Measurements from ENCODE around the gene CDCA4. TPM values are rescaled to one million over a fixed set of nuclear protein-coding genes. Genes with fewer than 3 reads are reported as not detected.

Gene CDCA4
- total and polyA plus RNA-seq, 10 of the 15 experiments (the other 5 are each of a cell fraction or from before 2014, with no cell fraction given) = 10.4 to 64.0 (median 52.1) TPM

DNA sequence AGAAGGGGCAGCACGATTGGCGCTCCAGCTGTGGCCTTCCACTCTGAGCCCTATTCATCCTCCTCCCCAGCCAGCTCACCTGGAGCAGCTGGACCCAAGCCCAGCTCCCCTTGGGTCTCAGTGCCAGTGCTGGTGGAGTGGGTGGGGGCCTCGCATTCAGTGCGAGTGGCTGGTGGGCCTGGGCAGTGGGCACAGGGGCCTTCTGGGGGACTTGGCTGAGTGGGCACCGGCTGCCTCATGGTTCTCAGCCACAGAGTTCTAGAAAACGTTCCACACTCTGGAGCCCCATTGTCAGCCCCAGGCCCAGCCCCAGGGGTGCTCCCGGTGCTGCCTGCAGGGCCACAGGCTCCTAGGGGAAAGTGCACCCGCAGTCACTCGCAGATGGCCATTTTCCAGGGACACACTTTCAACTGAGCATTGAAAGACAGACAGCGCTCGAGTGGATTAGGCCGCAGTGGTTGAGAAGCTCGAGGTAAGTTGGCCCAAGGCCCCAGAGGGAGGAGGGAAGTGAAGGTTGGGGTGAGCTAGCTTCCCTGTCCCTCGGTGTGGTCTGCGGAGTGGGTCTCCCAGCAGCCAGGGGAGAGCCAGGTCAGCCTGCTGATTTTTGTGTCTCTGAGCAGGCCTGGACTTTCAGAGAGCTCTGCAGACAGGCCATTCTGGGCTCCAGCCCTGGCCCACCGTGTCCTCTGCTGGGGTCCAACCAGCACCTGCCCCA is 31.5 kb downstream of the CDCA4 start:
- WGBS (ENCODE audit: insufficient coverage, insufficient replicate concordance, low lambda C conversion rate, missing lambda C conversion rate) = 66% methylated on average over 16 of the region's 16 CpGs
- CTCF ChIA-PET = interaction anchor here (0.5 to 1.8 kb wide), 3 partner anchors 16 to 55 kb away, joined by 3 to 4 read pairs (median 3); no protein-coding TSS in a partner anchor
- Histone ChIP-seq H3K9ac (ENCODE audit: control insufficient read depth, insufficient read depth, low read length) (no peak overlapping the region), H2AFZ (ENCODE audit: control insufficient read depth, low read depth, low read length) (no peak overlapping the region), H3K27ac (ENCODE audit: control insufficient read depth, insufficient read depth) (no peak overlapping the region), H3K27me3 (replicated peaks in 1 of 2; ENCODE audit: control insufficient read depth in 2 of 2, insufficient read depth in 2 of 2, low read length in 1 of 2) (no peaks in the 10 kb centered on the region), H3K4me2 (ENCODE audit: control insufficient read depth, insufficient read depth) (no peak overlapping the region), H3K36me3 (ENCODE audit: control insufficient read depth in 2 of 2, insufficient read depth in 2 of 2, low read length in 1 of 2) (no peaks in the 10 kb centered on the region), H3K79me2 (ENCODE audit: control insufficient read depth, insufficient read depth, low read length) (no peaks in the 10 kb centered on the region), H3K4me3 (no peak overlapping the region), H4K20me1 (ENCODE audit: control insufficient read depth, insufficient read depth) (no peaks in the 10 kb centered on the region), H3K9me3 (replicated peaks; ENCODE audit: control insufficient read depth, insufficient read depth, low read length) (no peaks in the 10 kb centered on the region), H3K4me1 (ENCODE audit: control insufficient read depth, insufficient read depth, low read length) (no peaks in the 10 kb centered on the region)
- in situ Hi-C loops (cut with MboI) (no loop called here), intact Hi-C loops (cut with micrococcal nuclease; ENCODE audit: unreplicated experiment) (no loop called here)
- SMC1A ChIA-PET (ENCODE audit: uncharacterized antibody, unreplicated experiment) = interaction anchor here (1.3 kb wide), 1 partner anchor 39 kb away, joined by 3 read pairs; no protein-coding TSS in a partner anchor
- BruUV-seq (replicated peaks) = no TSS peak
- ATAC-seq (no peak), FAIRE-seq (no peak), DNase-seq (ENCODE audit: low read depth, low spot score) (no peak)
- TF ChIP-seq, protein P1, sequence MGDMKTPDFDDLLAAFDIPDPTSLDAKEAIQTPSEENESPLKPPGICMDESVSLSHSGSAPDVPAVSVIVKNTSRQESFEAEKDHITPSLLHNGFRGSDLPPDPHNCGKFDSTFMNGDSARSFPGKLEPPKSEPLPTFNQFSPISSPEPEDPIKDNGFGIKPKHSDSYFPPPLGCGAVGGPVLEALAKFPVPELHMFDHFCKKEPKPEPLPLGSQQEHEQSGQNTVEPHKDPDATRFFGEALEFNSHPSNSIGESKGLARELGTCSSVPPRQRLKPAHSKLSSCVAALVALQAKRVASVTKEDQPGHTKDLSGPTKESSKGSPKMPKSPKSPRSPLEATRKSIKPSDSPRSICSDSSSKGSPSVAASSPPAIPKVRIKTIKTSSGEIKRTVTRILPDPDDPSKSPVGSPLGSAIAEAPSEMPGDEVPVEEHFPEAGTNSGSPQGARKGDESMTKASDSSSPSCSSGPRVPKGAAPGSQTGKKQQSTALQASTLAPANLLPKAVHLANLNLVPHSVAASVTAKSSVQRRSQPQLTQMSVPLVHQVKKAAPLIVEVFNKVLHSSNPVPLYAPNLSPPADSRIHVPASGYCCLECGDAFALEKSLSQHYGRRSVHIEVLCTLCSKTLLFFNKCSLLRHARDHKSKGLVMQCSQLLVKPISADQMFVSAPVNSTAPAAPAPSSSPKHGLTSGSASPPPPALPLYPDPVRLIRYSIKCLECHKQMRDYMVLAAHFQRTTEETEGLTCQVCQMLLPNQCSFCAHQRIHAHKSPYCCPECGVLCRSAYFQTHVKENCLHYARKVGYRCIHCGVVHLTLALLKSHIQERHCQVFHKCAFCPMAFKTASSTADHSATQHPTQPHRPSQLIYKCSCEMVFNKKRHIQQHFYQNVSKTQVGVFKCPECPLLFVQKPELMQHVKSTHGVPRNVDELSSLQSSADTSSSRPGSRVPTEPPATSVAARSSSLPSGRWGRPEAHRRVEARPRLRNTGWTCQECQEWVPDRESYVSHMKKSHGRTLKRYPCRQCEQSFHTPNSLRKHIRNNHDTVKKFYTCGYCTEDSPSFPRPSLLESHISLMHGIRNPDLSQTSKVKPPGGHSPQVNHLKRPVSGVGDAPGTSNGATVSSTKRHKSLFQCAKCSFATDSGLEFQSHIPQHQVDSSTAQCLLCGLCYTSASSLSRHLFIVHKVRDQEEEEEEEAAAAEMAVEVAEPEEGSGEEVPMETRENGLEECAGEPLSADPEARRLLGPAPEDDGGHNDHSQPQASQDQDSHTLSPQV (IDR thresholded peaks at IDR 0.05) = no peak
- no peak for TF ChIP-seq ZNF384 (IDR thresholded peaks at IDR 0.05; ENCODE audit: borderline replicate concordance, low read depth, low read length)
- no peak for TF ChIP-seq SMAD5 (IDR thresholded peaks at IDR 0.05; ENCODE audit: low read depth)
- TF ChIP-seq SIN3A (IDR thresholded peaks at IDR 0.05; ENCODE audit: low read depth, low read length) = no peak
- no peak for TF ChIP-seq CHD2 (IDR thresholded peaks at IDR 0.05; ENCODE audit: borderline replicate concordance, low read depth, low read length)
- TF ChIP-seq, protein P2, sequence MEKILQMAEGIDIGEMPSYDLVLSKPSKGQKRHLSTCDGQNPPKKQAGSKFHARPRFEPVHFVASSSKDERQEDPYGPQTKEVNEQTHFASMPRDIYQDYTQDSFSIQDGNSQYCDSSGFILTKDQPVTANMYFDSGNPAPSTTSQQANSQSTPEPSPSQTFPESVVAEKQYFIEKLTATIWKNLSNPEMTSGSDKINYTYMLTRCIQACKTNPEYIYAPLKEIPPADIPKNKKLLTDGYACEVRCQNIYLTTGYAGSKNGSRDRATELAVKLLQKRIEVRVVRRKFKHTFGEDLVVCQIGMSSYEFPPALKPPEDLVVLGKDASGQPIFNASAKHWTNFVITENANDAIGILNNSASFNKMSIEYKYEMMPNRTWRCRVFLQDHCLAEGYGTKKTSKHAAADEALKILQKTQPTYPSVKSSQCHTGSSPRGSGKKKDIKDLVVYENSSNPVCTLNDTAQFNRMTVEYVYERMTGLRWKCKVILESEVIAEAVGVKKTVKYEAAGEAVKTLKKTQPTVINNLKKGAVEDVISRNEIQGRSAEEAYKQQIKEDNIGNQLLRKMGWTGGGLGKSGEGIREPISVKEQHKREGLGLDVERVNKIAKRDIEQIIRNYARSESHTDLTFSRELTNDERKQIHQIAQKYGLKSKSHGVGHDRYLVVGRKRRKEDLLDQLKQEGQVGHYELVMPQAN (conservative IDR thresholded peaks at IDR 0.05) = no peak
- TF ChIP-seq TCF7 (IDR thresholded peaks at IDR 0.05; ENCODE audit: borderline replicate concordance) = no peak
- TF ChIP-seq, protein P3, sequence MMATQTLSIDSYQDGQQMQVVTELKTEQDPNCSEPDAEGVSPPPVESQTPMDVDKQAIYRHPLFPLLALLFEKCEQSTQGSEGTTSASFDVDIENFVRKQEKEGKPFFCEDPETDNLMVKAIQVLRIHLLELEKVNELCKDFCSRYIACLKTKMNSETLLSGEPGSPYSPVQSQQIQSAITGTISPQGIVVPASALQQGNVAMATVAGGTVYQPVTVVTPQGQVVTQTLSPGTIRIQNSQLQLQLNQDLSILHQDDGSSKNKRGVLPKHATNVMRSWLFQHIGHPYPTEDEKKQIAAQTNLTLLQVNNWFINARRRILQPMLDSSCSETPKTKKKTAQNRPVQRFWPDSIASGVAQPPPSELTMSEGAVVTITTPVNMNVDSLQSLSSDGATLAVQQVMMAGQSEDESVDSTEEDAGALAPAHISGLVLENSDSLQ (IDR thresholded peaks at IDR 0.05) = no peak
- TF ChIP-seq EED (IDR thresholded peaks at IDR 0.05; ENCODE audit: low read depth) = no peak
- TF ChIP-seq IKZF2 (IDR thresholded peaks at IDR 0.05) = no peak
- TF ChIP-seq SREBF2 (IDR thresholded peaks at IDR 0.05; ENCODE audit: low read length) = no peak
- no peak for TF ChIP-seq KLF5 (IDR thresholded peaks at IDR 0.05; ENCODE audit: partially characterized antibody)
- TF ChIP-seq TCF3 (IDR thresholded peaks at IDR 0.05; ENCODE audit: borderline replicate concordance, insufficient read depth, low read depth, low read length) = no peak
- TF ChIP-seq MEF2B (IDR thresholded peaks at IDR 0.05; ENCODE audit: partially characterized antibody, poor library complexity, severe bottlenecking) = no peak
- TF ChIP-seq TARDBP (IDR thresholded peaks at IDR 0.05; ENCODE audit: borderline replicate concordance) = no peak
- TF ChIP-seq SMAD1 (IDR thresholded peaks at IDR 0.05; ENCODE audit: low read depth, partially characterized antibody) = no peak
- TF ChIP-seq NBN (IDR thresholded peaks at IDR 0.05) = no peak
- no peak for TF ChIP-seq PAX8 (IDR thresholded peaks at IDR 0.05)
- TF ChIP-seq EGR1 (IDR thresholded peaks at IDR 0.05; ENCODE audit: borderline replicate concordance in 1 of 2, low read depth in 2 of 2, low read length in 2 of 2) = no peak
- RAD21 ChIA-PET (ENCODE audit: unreplicated experiment) = no interaction called here
- POLR2A ChIA-PET = no interaction called here

Data from GM12878 (cell line).